Fibroblast of the aortic adventitia (primary cell): ENCODE measurements around the gene ATXN7L3. TPM values are rescaled to one million over a fixed set of nuclear protein-coding genes. Genes with fewer than 3 reads are reported as not detected.

Source experiments
- DNase-seq: peaks from one replicate; pipeline ENCODE4 v3.0.0-alpha.2; 2010; ENCODE audit warnings: low read depth
- H3K4me3 ChIP-seq: 2 replicates; pipeline ENCODE4 v1.5.1; 2011; ENCODE audit warnings: low read depth, mild to moderate bottlenecking, control low read depth, low read length, moderate library complexity
- total RNA-seq: library from RNA; depleted of rRNA; stranded (reverse); fragments of >200 nt; gene quantifications from 2 replicates; pipeline ENCODE4 v1.2.3, GENCODE V29; 2012; ENCODE audit warnings: low replicate concordance
- TF ChIP-seq, protein P1 (sequence below): IDR thresholded peaks from 2 replicates; pipeline ENCODE4 v1.5.1; 2011; ENCODE audit warnings: mild to moderate bottlenecking, low read length, control low read depth, inconsistent platforms; ENCODE audit not compliant: insufficient read depth

Gene ATXN7L3
- total RNA-seq, 1 donor, result 36.6 TPM

DNA sequence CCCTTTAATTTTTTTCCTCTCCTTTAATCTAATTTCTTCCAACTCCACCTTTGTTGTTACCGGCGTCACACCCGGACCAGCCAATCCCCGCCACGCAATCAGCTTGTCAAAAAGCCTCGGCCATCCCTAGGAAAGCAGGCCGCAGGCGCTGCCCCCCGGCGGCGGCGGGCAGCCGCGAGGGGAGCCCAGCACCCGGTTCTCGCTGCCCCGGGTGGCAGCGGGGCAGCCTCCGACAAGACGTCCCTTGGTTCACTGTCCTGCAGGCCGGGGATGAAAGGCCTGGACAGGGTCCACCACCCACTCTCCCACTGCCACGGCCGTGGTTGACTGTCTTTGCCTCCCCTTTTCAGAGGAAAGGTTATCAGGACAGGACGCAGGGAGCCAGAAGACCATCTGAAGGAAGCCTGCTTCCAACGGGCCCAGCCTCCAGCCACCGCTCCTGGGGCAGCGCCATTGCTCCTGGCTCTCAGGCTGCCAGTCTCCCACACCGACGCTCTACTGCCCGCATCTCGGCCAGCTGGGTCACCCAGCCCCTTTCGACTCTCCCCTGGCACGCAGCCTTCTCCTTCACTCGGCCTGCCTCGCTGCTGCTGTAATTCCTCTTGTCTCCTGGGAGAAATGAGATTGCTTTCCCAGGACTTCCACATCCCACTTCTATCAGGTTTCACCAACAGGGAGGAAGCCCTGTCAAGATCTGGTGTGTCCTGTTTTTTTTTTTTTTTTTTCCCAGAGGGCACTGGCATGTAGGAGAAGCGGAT lies 22.6 kb upstream of the ATXN7L3 start:
- TF ChIP-seq, protein P1, sequence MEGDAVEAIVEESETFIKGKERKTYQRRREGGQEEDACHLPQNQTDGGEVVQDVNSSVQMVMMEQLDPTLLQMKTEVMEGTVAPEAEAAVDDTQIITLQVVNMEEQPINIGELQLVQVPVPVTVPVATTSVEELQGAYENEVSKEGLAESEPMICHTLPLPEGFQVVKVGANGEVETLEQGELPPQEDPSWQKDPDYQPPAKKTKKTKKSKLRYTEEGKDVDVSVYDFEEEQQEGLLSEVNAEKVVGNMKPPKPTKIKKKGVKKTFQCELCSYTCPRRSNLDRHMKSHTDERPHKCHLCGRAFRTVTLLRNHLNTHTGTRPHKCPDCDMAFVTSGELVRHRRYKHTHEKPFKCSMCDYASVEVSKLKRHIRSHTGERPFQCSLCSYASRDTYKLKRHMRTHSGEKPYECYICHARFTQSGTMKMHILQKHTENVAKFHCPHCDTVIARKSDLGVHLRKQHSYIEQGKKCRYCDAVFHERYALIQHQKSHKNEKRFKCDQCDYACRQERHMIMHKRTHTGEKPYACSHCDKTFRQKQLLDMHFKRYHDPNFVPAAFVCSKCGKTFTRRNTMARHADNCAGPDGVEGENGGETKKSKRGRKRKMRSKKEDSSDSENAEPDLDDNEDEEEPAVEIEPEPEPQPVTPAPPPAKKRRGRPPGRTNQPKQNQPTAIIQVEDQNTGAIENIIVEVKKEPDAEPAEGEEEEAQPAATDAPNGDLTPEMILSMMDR, result peak; percentile 27
- H3K4me3 ChIP-seq, result peak overlapping the region; percentile 85
- peak; percentile 87 for DNase-seq

DNA sequence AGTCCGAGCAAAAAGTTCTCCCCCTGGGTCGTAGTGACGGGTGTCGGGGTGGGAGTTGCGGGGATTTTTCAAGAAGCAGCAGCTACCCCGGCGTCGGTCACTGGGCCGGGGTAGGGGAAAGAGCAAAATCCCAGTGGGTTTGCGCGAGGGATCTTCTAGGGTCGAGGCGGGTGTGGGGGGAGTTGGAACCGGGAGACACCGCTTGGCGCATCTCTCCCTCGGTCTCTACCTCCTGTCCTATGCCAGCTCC lies 22.1 kb upstream of the ATXN7L3 start:
- TF ChIP-seq, protein P1, result no peak
- DNase-seq, result no peak
- H3K4me3 ChIP-seq, result peak overlapping the region; percentile 85

DNA sequence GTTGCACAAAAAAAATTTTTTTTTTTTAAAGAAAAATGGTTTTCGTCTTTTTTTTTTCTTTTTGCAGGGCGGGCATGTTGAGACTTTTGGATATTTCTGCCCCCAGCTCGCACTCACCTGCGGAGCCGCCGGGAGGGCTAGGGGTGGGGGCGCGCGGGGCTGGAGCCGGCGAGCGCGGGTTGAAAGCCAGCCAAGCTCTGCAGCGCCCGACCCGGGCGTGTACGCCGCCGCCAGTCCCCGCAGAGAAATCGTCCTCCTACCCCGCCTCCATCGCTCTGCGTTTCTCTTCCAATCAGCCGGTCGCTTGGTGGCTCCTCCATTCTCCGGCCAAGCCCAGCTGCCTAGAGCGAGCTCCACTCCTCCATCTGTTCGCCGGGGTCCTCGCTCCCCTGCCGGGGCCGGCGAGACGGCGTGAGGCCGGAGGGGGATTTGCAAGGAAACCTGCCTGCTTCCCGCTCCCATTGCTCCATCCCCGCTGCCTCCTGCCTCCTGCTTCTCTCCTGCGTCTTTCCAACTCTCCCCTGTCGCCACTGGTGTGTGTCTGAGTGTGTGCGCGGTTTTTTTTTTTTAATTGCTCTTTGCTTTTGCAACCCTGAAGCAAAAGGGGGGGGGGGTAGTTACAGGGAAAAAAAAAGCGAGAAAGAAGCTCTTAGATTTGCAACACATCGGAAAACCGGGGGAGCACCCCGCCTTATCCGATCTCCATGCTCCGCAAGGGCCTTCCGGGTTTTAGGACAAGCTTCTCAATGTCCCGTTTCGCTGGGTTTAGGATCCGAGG lies 21.6 kb upstream of the ATXN7L3 start:
- TF ChIP-seq, protein P1, result no peak
- peak overlapping the region; percentile 85 for H3K4me3 ChIP-seq
- peak; percentile 77 for DNase-seq

DNA sequence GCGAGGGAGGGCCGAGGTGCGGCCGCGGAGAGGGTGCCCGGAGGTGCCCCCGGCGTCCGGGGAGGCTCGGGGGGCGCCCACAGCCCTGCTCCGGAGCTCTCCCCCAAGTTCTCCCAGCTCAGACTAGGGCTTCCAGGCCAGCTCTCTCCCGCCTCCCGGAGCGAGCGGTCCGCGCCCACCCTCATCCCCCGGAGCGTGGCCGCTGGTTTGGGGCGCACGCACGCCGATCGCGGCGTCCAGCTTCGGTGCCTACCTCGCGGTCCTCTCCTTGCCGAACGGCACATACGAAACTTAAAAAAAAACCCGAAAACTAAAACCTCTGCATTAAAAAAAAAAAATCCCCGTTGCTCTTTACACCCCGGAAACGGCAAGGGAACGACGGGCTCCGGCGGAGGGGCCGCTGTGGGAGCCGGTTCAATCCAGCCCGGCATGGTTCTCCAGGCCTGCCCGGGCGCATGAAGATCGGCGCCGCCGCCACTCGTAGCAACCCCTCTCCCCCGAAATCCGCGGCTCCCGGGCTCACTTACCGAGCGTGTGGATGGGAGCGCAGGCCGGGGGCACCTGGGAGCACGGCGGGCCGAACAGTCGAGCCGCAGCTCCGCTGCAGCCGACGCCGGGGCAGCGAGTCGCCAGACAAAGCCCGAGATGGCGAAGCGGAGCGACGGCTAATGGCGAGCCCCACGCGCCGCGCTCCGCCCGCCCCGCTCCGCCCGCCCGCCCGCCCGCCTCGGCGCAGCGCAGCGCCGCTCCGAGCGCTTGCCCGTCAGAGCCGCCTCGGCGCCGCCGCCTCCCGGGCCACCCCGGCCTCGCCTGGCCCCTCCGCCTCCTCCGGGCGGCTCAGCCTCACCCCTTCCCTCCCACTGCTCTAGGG lies 20.8 kb upstream of the ATXN7L3 start:
- peak overlapping the region; percentile 85 for H3K4me3 ChIP-seq
- TF ChIP-seq, protein P1, result no peak
- DNase-seq, result peak; percentile 61

DNA sequence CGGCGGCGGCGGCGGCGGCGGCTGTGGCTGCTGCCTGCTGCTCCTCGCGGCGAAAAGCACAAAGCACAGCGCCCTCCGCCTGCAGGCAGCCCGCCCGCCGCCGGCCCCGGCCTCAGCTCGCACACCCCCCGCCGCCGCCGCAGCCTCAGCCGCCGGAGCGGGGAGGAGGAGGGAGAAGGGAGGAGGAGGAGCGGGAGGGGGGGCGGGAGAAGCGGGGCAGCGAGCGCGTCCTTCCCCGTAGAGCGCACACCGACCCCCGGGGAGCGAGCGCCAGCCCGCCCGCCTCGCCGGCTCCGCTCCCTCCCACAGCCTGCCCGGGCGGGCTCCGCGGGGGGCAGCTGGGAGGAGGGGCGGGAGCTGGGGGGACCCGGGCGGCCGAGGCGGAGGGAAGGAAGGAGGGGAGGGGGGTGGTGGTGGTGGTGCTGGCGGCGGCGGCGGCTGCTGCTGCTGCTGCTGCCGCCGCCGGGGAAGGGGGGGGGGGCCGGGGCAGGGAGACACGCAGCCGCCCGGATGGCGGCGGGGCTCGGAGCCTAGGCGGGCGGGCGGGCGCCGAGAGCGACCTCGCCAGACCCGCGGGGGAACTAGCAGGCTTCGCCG lies 20.0 kb upstream of the ATXN7L3 start, which contains the start of gene UBTF:
UBTF (minus strand) TSS at position 60 of the 597 bp plus-strand sequence. CDS start 1,446 bp downstream, outside the sequence.
- H3K4me3 ChIP-seq, result peak within 1 kb of the TSS; percentile 85
- TF ChIP-seq, protein P1, result peak; percentile 1
- peak; percentile 43 for DNase-seq

DNA sequence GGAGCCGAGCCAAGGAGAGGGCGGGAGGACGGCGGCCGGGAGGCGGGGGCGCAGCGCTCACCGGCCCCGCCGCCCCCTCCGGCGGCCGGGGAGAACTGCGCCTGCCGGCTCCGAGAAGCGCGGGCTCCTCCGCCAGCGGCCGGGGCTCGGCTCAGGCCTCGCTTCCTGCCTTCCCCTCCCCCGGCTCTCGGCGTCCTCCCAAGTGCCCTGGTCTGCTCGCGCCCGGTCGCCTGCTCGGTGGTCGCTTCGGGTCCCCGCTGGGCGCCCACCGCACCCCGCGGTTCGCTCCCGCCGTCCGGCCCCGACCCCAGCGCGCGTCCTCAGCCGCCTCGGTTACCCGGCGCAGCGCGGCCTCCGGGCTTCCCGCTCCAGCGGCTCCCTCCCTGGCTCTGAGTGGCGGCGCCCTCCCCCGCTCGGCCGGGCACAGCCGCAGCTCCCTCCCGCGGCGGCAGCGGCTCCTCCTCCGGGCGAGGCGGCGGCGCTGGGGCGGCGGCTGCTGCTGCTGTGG lies 19.5 kb upstream of the ATXN7L3 start:
- TF ChIP-seq, protein P1, result peak; percentile 44
- peak; percentile 54 for DNase-seq
- peak overlapping the region; percentile 85 for H3K4me3 ChIP-seq
